IPS DF 6.9 (cell line): ENCODE data around the gene PRKAB2.
"Not testable (repeated sequence)": the region's sequence is repeated elsewhere in the genome, so short reads cannot be mapped to it uniquely, and the experiment has no call there.

Experiments used
- DNase-seq: peaks from one replicate; pipeline ENCODE4 v3.0.0-alpha.2; 2013; ENCODE audit warnings: low read depth, low spot score
- H3K27ac ChIP-seq: one replicate; pipeline ENCODE4 v1.5.1; 2013; ENCODE audit warnings: low read length, control low read depth
- H3K27me3 ChIP-seq: 2 replicates; pipeline ENCODE4 v1.6.1; 2013; ENCODE audit warnings: mild to moderate bottlenecking, low read length; ENCODE audit not compliant: control insufficient read depth, insufficient read depth
- H3K36me3 ChIP-seq: 2 replicates; pipeline ENCODE4 v1.6.1; 2013; ENCODE audit warnings: low read length; ENCODE audit not compliant: control insufficient read depth, insufficient read depth
- H3K4me1 ChIP-seq: 2 replicates; pipeline ENCODE4 v1.6.1; 2013; ENCODE audit warnings: low read length; ENCODE audit not compliant: control insufficient read depth, insufficient read depth
- H3K4me3 ChIP-seq: 2 replicates; pipeline ENCODE4 v1.5.1; 2013; ENCODE audit warnings: mild to moderate bottlenecking, low read length
- H3K9me3 ChIP-seq: 2 replicates; pipeline ENCODE4 v1.6.1; 2013; ENCODE audit warnings: low read length, inconsistent platforms; ENCODE audit not compliant: control insufficient read depth, insufficient read depth
- WGBS: extraction: QIAGEN DNeasy Blood & Tissue Kit; methylation state at CpG from one replicate; pipeline ENCODE4 v1.1.7; 2013; ENCODE audit warnings: mixed read lengths, missing lambda C conversion rate; ENCODE audit not compliant: insufficient read length, insufficient coverage; 5-methylcytosine and 5-hydroxymethylcytosine counted together

The PRKAB2 gene

GRCh38 chr1:147209825-147210821 is 37.9 kb upstream of the PRKAB2 start:
- no peaks in the 10 kb centered on the region for H3K9me3 ChIP-seq
- no peaks in the 10 kb centered on the region for H3K27me3 ChIP-seq
- H3K4me3 ChIP-seq = no peak overlapping the region
- no peak for DNase-seq
- no CpG with 5 or more reads among the region's 3 CpGs for whole genome bisulfite sequencing
- no peaks in the 10 kb centered on the region for H3K4me1 ChIP-seq
- no peak overlapping the region for H3K27ac ChIP-seq
- H3K36me3 ChIP-seq = no peaks in the 10 kb centered on the region

GRCh38 chr1:147208619-147209018 is 36.3 kb upstream of the PRKAB2 start:
- no CpG with 5 or more reads among the region's 7 CpGs for WGBS
- Histone ChIP-seq H3K27ac (no peak overlapping the region), H3K4me3 (no peak overlapping the region), H3K27me3 (no peaks in the 10 kb centered on the region), H3K36me3 (no peaks in the 10 kb centered on the region), H3K9me3 (no peaks in the 10 kb centered on the region), H3K4me1 (no peaks in the 10 kb centered on the region)
- DNase-seq = no peak

- no peaks in the 10 kb centered on the region for H3K4me1 ChIP-seq
- no peaks in the 10 kb centered on the region for H3K27me3 ChIP-seq
- no peak overlapping the region for H3K27ac ChIP-seq
- no peaks in the 10 kb centered on the region for H3K9me3 ChIP-seq
- no peak for DNase-seq
- no peak overlapping the region for H3K4me3 ChIP-seq
- WGBS = no CpG with 5 or more reads among the region's 1 CpG
- no peaks in the 10 kb centered on the region for H3K36me3 ChIP-seq
Measured at GRCh38 chr1:147207192-147207591, 34.9 kb upstream of the PRKAB2 start.

GRCh38 chr1:147204080-147204479 is 31.8 kb upstream of the PRKAB2 start:
- no peaks in the 10 kb centered on the region for H3K27me3 ChIP-seq
- H3K36me3 ChIP-seq = no peaks in the 10 kb centered on the region
- no peak overlapping the region for H3K4me3 ChIP-seq
- no CpG with 5 or more reads among the region's 3 CpGs for WGBS
- no peak overlapping the region for H3K27ac ChIP-seq
- no peaks in the 10 kb centered on the region for H3K4me1 ChIP-seq
- no peak for DNase-seq
- no peaks in the 10 kb centered on the region for H3K9me3 ChIP-seq

- Histone ChIP-seq H3K4me1 (no peaks in the 10 kb centered on the region), H3K27ac (no peak overlapping the region), H3K36me3 (no peaks in the 10 kb centered on the region), H3K9me3 (no peaks in the 10 kb centered on the region), H3K4me3 (no peak overlapping the region), H3K27me3 (no peaks in the 10 kb centered on the region)
- no CpG with 5 or more reads among the region's 2 CpGs for WGBS
- no peak for DNase-seq
Measured at GRCh38 chr1:147202576-147202975, 30.3 kb upstream of the PRKAB2 start.

- H3K27ac ChIP-seq = no peak overlapping the region
- WGBS = no CpG with 5 or more reads among the region's 1 CpG
- H3K4me3 ChIP-seq = no peak overlapping the region
Measured at GRCh38 chr1:147201786-147202185, 29.5 kb upstream of the PRKAB2 start.

GRCh38 chr1:147201276-147201675 is 29.0 kb upstream of the PRKAB2 start:
- no CpG with 5 or more reads among the region's 4 CpGs for WGBS
- Histone ChIP-seq H3K27ac (no peak overlapping the region), H3K4me1 (no peaks in the 10 kb centered on the region), H3K9me3 (no peaks in the 10 kb centered on the region), H3K4me3 (no peak overlapping the region), H3K36me3 (no peaks in the 10 kb centered on the region), H3K27me3 (no peaks in the 10 kb centered on the region)
- DNase-seq = no peak

More at GRCh38 chr1:147201786-147202185, 29.5 kb upstream of the PRKAB2 start:
- Histone ChIP-seq H3K36me3 (no peaks in the 10 kb centered on the region), H3K27me3 (no peaks in the 10 kb centered on the region), H3K9me3 (no peaks in the 10 kb centered on the region), H3K4me1 (no peaks in the 10 kb centered on the region)
- no peak for DNase-seq

GRCh38 chr1:147197324-147197723 is 25.1 kb upstream of the PRKAB2 start:
- H3K27ac ChIP-seq, H3K9me3 ChIP-seq, H3K36me3 ChIP-seq, H3K4me3 ChIP-seq, H3K4me1 ChIP-seq, H3K27me3 ChIP-seq, DNase-seq: not testable (repeated sequence)
- no CpG with 5 or more reads among the region's 3 CpGs for WGBS

- H3K27ac ChIP-seq = no peak overlapping the region
- H3K36me3 ChIP-seq = no peaks in the 10 kb centered on the region
- WGBS = no CpG with 5 or more reads among the region's 2 CpGs
- H3K27me3 ChIP-seq = no peaks in the 10 kb centered on the region
- H3K4me1 ChIP-seq = no peaks in the 10 kb centered on the region
- H3K4me3 ChIP-seq = no peak overlapping the region
- no peak for DNase-seq
- no peaks in the 10 kb centered on the region for H3K9me3 ChIP-seq
Measured at GRCh38 chr1:147189514-147189913, 17.2 kb upstream of the PRKAB2 start.

- H3K27me3 ChIP-seq = no peaks in the 10 kb centered on the region
- H3K4me3 ChIP-seq = no peak overlapping the region
- H3K9me3 ChIP-seq = no peaks in the 10 kb centered on the region
- WGBS = no CpG with 5 or more reads among the region's 2 CpGs
- H3K36me3 ChIP-seq = no peaks in the 10 kb centered on the region
- DNase-seq = no peak
- no peak overlapping the region for H3K27ac ChIP-seq
- no peaks in the 10 kb centered on the region for H3K4me1 ChIP-seq
Measured at GRCh38 chr1:147185432-147185831, 13.2 kb upstream of the PRKAB2 start.
